Neuronal stem cell (in vitro differentiated cells): Measurements from ENCODE around the gene SIL1.

Experiments used
- DNase-seq: peaks from one replicate; pipeline ENCODE4 v3.0.0-alpha.2; 2013; ENCODE audit warnings: low spot score
- H2AFZ ChIP-seq: one replicate; pipeline ENCODE4 v1.6.1; 2013; ENCODE audit warnings: mild to moderate bottlenecking, low read length, inconsistent platforms
- H2AK5ac ChIP-seq: 2 replicates; pipeline ENCODE4 v1.6.1; 2013; ENCODE audit warnings: low read depth, mild to moderate bottlenecking, inconsistent platforms, low read length, moderate library complexity, mixed read lengths
- H2BK120ac ChIP-seq: 2 replicates; pipeline ENCODE4 v1.6.1; 2013; ENCODE audit warnings: low read depth, mild to moderate bottlenecking, inconsistent platforms, low read length, moderate library complexity, mixed read lengths
- H2BK12ac ChIP-seq: one replicate; pipeline ENCODE4 v1.6.1; 2013; ENCODE audit warnings: low read length, inconsistent platforms
- H2BK15ac ChIP-seq: 2 replicates; pipeline ENCODE4 v1.6.1; 2013; ENCODE audit warnings: mild to moderate bottlenecking, low read length, inconsistent platforms, mixed read lengths
- H2BK5ac ChIP-seq: one replicate; pipeline ENCODE4 v1.6.1; 2013; ENCODE audit warnings: inconsistent platforms, mild to moderate bottlenecking, low read length, moderate library complexity
- H3K14ac ChIP-seq: one replicate; pipeline ENCODE4 v1.6.1; 2013; ENCODE audit warnings: low read length, inconsistent platforms
- H3K18ac ChIP-seq: 2 replicates; pipeline ENCODE4 v1.6.1; 2013; ENCODE audit warnings: low read length, inconsistent platforms
- H3K23ac ChIP-seq: 2 replicates; pipeline ENCODE4 v1.6.1; 2013; ENCODE audit warnings: low read depth, mild to moderate bottlenecking, mixed read lengths, low read length, inconsistent platforms; ENCODE audit not compliant: poor library complexity
- H3K27ac ChIP-seq: replicated peaks from 3 replicates; pipeline ENCODE4 v1.5.1; 2013; ENCODE audit warnings: low read length, inconsistent platforms
- H3K27me3 ChIP-seq, 3 experiments: 2 replicates each; pipeline ENCODE4 v1.6.1; 2013; ENCODE audit warnings: low read length in 3 of 3, mild to moderate bottlenecking in 2 of 3, inconsistent platforms in 1 of 3, low read depth in 1 of 3, mixed read lengths in 1 of 3, moderate library complexity in 1 of 3; ENCODE audit not compliant: control insufficient read depth in 3 of 3, insufficient read depth in 3 of 3
- H3K36me3 ChIP-seq, 2 donors: replicated peaks in 1 of 2; 2 replicates each; pipeline ENCODE4 v1.6.1; 2013; ENCODE audit warnings: low read length in 2 of 2; ENCODE audit not compliant: control insufficient read depth in 2 of 2, insufficient read depth in 2 of 2
- H3K4ac ChIP-seq: 2 replicates; pipeline ENCODE4 v1.6.1; 2013; ENCODE audit warnings: inconsistent platforms, mild to moderate bottlenecking, low read length, moderate library complexity
- H3K4me1 ChIP-seq, 2 donors: 1 replicate in 1 of 2; 2 replicates in 1 of 2; pipeline ENCODE4 v1.6.1; 2013; ENCODE audit warnings: low read length in 2 of 2, low read depth in 1 of 2; ENCODE audit not compliant: control insufficient read depth in 2 of 2, insufficient read depth in 1 of 2
- H3K4me2 ChIP-seq: one replicate; pipeline ENCODE4 v1.6.1; 2013; ENCODE audit warnings: mild to moderate bottlenecking, low read length, inconsistent platforms; ENCODE audit not compliant: insufficient read depth, poor library complexity, severe bottlenecking
- H3K4me3 ChIP-seq, 2 donors: 2 replicates each; pipeline ENCODE4 v1.5.1; 2013; ENCODE audit warnings: low read length in 2 of 2, mild to moderate bottlenecking in 2 of 2, inconsistent platforms in 1 of 2, moderate library complexity in 1 of 2
- H3K79me1 ChIP-seq: one replicate; pipeline ENCODE4 v1.6.1; 2013; ENCODE audit warnings: low read depth, mild to moderate bottlenecking, inconsistent platforms, low read length, moderate library complexity
- H3K9ac ChIP-seq: one replicate; pipeline ENCODE4 v1.6.1; 2013; ENCODE audit warnings: mild to moderate bottlenecking, low read depth, low read length, inconsistent platforms; ENCODE audit not compliant: poor library complexity
- H3K9me3 ChIP-seq, 2 donors: replicated peaks in 1 of 2; 2 replicates each; pipeline versions ENCODE3 to v1.6.1; 2013; ENCODE audit warnings: low read length in 2 of 2, mild to moderate bottlenecking in 2 of 2, inconsistent platforms in 1 of 2, low read depth in 1 of 2, mixed read lengths in 1 of 2, moderate library complexity in 1 of 2; ENCODE audit not compliant: control insufficient read depth in 2 of 2, insufficient read depth in 1 of 2
- H4K8ac ChIP-seq: one replicate; pipeline ENCODE4 v1.6.1; 2013; ENCODE audit warnings: low read depth, mild to moderate bottlenecking, inconsistent platforms, low read length, moderate library complexity
- H4K91ac ChIP-seq: one replicate; pipeline ENCODE4 v1.6.1; 2013; ENCODE audit warnings: low read length, low read depth, mild to moderate bottlenecking, inconsistent platforms; ENCODE audit not compliant: poor library complexity
- WGBS, 2 donors: extraction: QIAGEN DNeasy Blood & Tissue Kit; methylation state at CpG; one replicate each; pipeline ENCODE4 v1.1.7; 2013; ENCODE audit warnings: missing lambda C conversion rate in 2 of 2, mixed read lengths in 1 of 2; ENCODE audit not compliant: insufficient read length in 2 of 2, insufficient replicate concordance in 1 of 2; ENCODE audit errors: extremely low coverage in 2 of 2; 5-methylcytosine and 5-hydroxymethylcytosine counted together

SIL1 gene

DNA sequence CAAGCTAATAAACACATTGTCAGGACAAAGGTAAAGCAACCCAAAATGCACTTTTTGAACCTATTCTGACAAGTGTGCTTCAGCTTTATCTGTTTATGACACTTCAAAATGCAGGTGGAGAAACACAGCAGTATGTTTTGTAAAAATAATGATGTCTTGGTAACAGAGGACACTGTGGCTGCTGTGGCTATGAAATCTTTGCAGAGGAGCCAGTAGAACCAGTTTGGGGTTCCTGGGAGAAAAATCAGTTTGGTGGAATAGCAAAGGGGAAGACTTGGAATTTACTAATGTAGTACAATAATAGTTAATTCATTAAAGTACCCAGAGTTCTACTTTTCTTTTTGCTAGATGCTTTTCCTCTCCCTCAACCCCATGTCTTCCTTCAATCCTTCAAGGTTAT lies 40.6 kb downstream of the SIL1 start:
- H3K18ac ChIP-seq: no peak overlapping the region

DNA sequence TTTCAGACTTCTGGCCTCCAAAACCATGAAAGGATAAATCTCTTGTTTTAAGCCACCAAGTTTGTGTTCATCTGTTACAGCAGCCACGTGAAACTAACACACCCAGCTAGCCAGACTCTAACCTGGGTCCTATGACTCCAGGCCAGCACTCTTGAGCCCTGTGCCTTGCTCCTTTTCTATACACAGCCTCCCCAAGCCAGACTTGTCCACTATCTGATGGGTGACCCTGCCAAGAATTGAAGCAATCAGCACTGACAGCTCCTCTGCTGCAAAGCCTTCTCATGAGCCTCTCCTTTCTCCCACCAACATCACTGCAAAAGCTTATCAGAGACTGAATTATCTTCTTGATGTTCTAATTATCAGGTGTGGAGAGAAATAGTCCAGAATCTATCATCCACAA lies 41.4 kb downstream of the SIL1 start:
- no peak overlapping the region for H3K9ac ChIP-seq
- no peak overlapping the region for H2BK120ac ChIP-seq
- peaks cover 0 to 4% of the 10 kb centered on the region in 2 donors for H3K9me3 ChIP-seq
- H2BK15ac ChIP-seq: no peak overlapping the region
- H4K91ac ChIP-seq: no peak overlapping the region
- no peak overlapping the region for H2AFZ ChIP-seq
- H3K23ac ChIP-seq: no peak overlapping the region
- no peak overlapping the region for H4K8ac ChIP-seq
- no peak overlapping the region for H3K14ac ChIP-seq
- no peak overlapping the region for H2BK5ac ChIP-seq
- H3K4me1 ChIP-seq: peaks cover 0 to 12% of the 10 kb centered on the region in 2 donors
- H3K4me3 ChIP-seq: no peak overlapping the region
- H3K27me3 ChIP-seq: no peaks in the 10 kb centered on the region
- no peak for DNase-seq
- H3K4ac ChIP-seq: no peak overlapping the region
- WGBS, 2 donors: no CpG with 5 or more reads among the region's 1 CpG
- no peak overlapping the region for H3K27ac ChIP-seq
- no peaks in the 10 kb centered on the region for H3K36me3 ChIP-seq
- H2AK5ac ChIP-seq: no peak overlapping the region
- H3K79me1 ChIP-seq: no peaks in the 10 kb centered on the region
- H3K4me2 ChIP-seq: no peak overlapping the region
- H3K18ac ChIP-seq: no peak overlapping the region
- no peak overlapping the region for H2BK12ac ChIP-seq

More for the DNA sequence above, 40.6 kb downstream of the SIL1 start:
- Histone ChIP-seq H3K4ac (no peak overlapping the region), H3K4me1 (peaks cover 0 to 15% of the 10 kb centered on the region in 2 donors), H3K36me3 (no peaks in the 10 kb centered on the region), H3K9me3 (peaks cover 0 to 4% of the 10 kb centered on the region in 2 donors), H4K8ac (no peak overlapping the region), H3K27ac (no peak overlapping the region), H4K91ac (no peak overlapping the region), H2AFZ (no peak overlapping the region), H3K23ac (no peak overlapping the region), H3K14ac (no peak overlapping the region), H3K4me3 (no peak overlapping the region), H2BK120ac (no peak overlapping the region), H2BK12ac (no peak overlapping the region), H2BK15ac (no peak overlapping the region), H2BK5ac (no peak overlapping the region), H2AK5ac (no peak overlapping the region), H3K4me2 (no peak overlapping the region), H3K79me1 (no peaks in the 10 kb centered on the region), H3K9ac (no peak overlapping the region), H3K27me3 (no peaks in the 10 kb centered on the region)
- no peak for DNase-seq

DNA sequence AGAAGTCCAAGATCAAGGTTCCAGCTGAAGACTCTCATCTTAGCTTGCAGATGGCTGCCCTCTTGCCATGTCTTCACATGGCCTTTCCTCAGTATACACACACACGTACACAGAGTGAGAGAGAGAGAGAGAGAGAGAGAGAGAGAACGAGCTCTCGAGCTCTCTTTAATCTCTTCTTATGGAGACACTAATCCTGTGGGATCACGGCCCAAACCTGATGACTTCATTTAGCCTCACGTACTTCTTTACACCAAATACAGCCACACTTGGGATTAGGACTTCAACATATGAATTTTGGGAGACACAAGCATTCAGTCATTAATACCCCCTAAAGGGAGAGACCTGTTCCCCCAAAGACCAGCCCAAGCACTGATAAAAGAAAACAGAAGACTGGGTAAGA lies 42.8 kb downstream of the SIL1 start:
- Histone ChIP-seq H2BK5ac (no peak overlapping the region), H2BK15ac (no peak overlapping the region), H3K36me3 (no peaks in the 10 kb centered on the region), H3K27me3 (no peaks in the 10 kb centered on the region), H3K4me3 (no peak overlapping the region), H3K27ac (no peak overlapping the region), H3K79me1 (no peaks in the 10 kb centered on the region), H2AK5ac (no peak overlapping the region), H3K4ac (no peak overlapping the region), H3K14ac (no peak overlapping the region), H2BK12ac (no peak overlapping the region), H2AFZ (no peak overlapping the region), H3K9me3 (peaks cover 0 to 4% of the 10 kb centered on the region in 2 donors), H2BK120ac (no peak overlapping the region), H3K4me1 (peaks cover 0 to 12% of the 10 kb centered on the region in 2 donors), H4K8ac (no peak overlapping the region), H3K4me2 (no peak overlapping the region), H3K9ac (no peak overlapping the region), H4K91ac (no peak overlapping the region), H3K18ac (no peak overlapping the region), H3K23ac (no peak overlapping the region)
- DNase-seq: no peak
- no CpG with 5 or more reads among the region's 5 CpGs for WGBS, 2 donors

DNA sequence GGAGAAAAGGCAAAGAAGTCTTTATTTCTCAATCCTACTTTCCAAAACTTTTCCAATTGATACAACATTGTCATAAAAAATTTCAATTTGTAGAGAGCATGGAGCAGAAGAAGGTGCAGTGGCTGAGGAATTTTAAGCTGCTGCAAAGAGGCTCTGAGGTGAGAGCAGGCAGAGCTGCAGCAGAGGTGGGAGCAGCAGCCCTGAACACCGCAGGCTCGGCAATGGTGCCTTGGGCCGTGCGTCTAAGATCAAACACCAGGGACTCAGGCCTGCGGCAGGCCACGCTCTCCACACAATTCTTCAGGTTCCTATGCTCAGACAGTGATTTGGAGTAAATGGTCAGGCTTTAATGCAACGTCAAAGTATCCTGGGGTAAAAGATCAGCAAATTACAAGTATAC lies 46.3 kb downstream of the SIL1 start:
- no peak overlapping the region for H2BK15ac ChIP-seq
- WGBS, 2 donors: no CpG with 5 or more reads among the region's 7 CpGs
- H3K27me3 ChIP-seq: no peaks in the 10 kb centered on the region
- no peak for DNase-seq
- H4K91ac ChIP-seq: no peak overlapping the region
- H4K8ac ChIP-seq: no peak overlapping the region
- no peak overlapping the region for H3K18ac ChIP-seq
- H3K9ac ChIP-seq: no peak overlapping the region
- H3K14ac ChIP-seq: no peak overlapping the region
- H3K9me3 ChIP-seq: peaks cover 0 to 4% of the 10 kb centered on the region in 2 donors
- no peak overlapping the region for H3K4me3 ChIP-seq
- H3K23ac ChIP-seq: no peak overlapping the region
- no peak overlapping the region for H3K27ac ChIP-seq
- H2BK120ac ChIP-seq: no peak overlapping the region
- no peak overlapping the region for H2AFZ ChIP-seq
- no peak overlapping the region for H2AK5ac ChIP-seq
- no peak overlapping the region for H3K4me2 ChIP-seq
- no peak overlapping the region for H2BK5ac ChIP-seq
- no peak overlapping the region for H3K4ac ChIP-seq
- no peaks in the 10 kb centered on the region for H3K79me1 ChIP-seq
- no peaks in the 10 kb centered on the region for H3K36me3 ChIP-seq
- no peaks in the 10 kb centered on the region for H3K4me1 ChIP-seq
- no peak overlapping the region for H2BK12ac ChIP-seq
